ENCODE data around the gene ISOC2. TPM values are rescaled to one million over a fixed set of nuclear protein-coding genes. Genes with fewer than 3 reads are reported as not detected.
"Not testable (repeated sequence)": the region's sequence is repeated elsewhere in the genome, so short reads cannot be mapped to it uniquely, and the experiment has no call there.

Gene ISOC2
- total and polyA plus RNA-seq, 2 experiments from 2014 or later: 72.2 to 79.3 TPM

- TF ChIP-seq EZH2 (IDR thresholded peaks at IDR 0.05; ENCODE audit: borderline replicate concordance) (no peak), EZH2phosphoT487 (IDR thresholded peaks at IDR 0.05; ENCODE audit: low read depth, severe bottlenecking, unreplicated experiment) (no peak), CTCF (IDR thresholded peaks at IDR 0.05; ENCODE audit: poor library complexity) (no peak)
- 80% methylated on average over 2 of the region's 2 CpGs for WGBS (ENCODE audit: low lambda C conversion rate, missing lambda C conversion rate)
Measured at GRCh38 chr19:55426042-55426441, 35.4 kb downstream of the ISOC2 start.

GRCh38 chr19:55424518-55424917 is 36.9 kb downstream of the ISOC2 start:
- no peak overlapping the region for H3K4me3 ChIP-seq
- no peaks in the 10 kb centered on the region for H3K9me3 ChIP-seq (ENCODE audit: low read depth)
- H3K4me2 ChIP-seq: no peak overlapping the region
- H3K9me2 ChIP-seq (replicated peaks; ENCODE audit: insufficient read depth): no peaks in the 10 kb centered on the region
- H4K20me1 ChIP-seq (ENCODE audit: insufficient read depth, poor library complexity, severe bottlenecking): no peaks in the 10 kb centered on the region
- DNase-seq (ENCODE audit: low spot score): no peak
- no peak overlapping the region for H3K27ac ChIP-seq
- H2AFZ ChIP-seq: no peak overlapping the region
- TF ChIP-seq CTCF (IDR thresholded peaks at IDR 0.05; ENCODE audit: poor library complexity): no peak
- TF ChIP-seq EZH2 (IDR thresholded peaks at IDR 0.05; ENCODE audit: borderline replicate concordance): no peak
- TF ChIP-seq EZH2phosphoT487 (IDR thresholded peaks at IDR 0.05; ENCODE audit: low read depth, severe bottlenecking, unreplicated experiment): no peak
- H3K36me3 ChIP-seq (replicated peaks; ENCODE audit: insufficient read depth, low read depth): no peaks in the 10 kb centered on the region
- H3K79me2 ChIP-seq: no peaks in the 10 kb centered on the region
- H3K27me3 ChIP-seq: no peaks in the 10 kb centered on the region
- no peaks in the 10 kb centered on the region for H3K4me1 ChIP-seq (ENCODE audit: insufficient read depth)
- WGBS (ENCODE audit: low lambda C conversion rate, missing lambda C conversion rate): 91% methylated on average over 3 of the region's 3 CpGs

More at GRCh38 chr19:55426042-55426441, 35.4 kb downstream of the ISOC2 start:
- Histone ChIP-seq H4K20me1 (ENCODE audit: insufficient read depth, poor library complexity, severe bottlenecking) (no peaks in the 10 kb centered on the region), H3K9me2 (replicated peaks; ENCODE audit: insufficient read depth) (no peaks in the 10 kb centered on the region), H3K36me3 (replicated peaks; ENCODE audit: insufficient read depth, low read depth) (no peaks in the 10 kb centered on the region), H3K4me2 (no peak overlapping the region), H3K4me3 (no peak overlapping the region), H3K9me3 (ENCODE audit: low read depth) (no peaks in the 10 kb centered on the region), H3K4me1 (ENCODE audit: insufficient read depth) (no peaks in the 10 kb centered on the region), H2AFZ (no peak overlapping the region), H3K79me2 (no peaks in the 10 kb centered on the region), H3K27me3 (no peaks in the 10 kb centered on the region), H3K27ac (no peak overlapping the region)
- no peak for DNase-seq (ENCODE audit: low spot score)

GRCh38 chr19:55423225-55424005 is 38.0 kb downstream of the ISOC2 start:
- TF ChIP-seq CTCF (IDR thresholded peaks at IDR 0.05; ENCODE audit: poor library complexity) (no peak), EZH2phosphoT487 (IDR thresholded peaks at IDR 0.05; ENCODE audit: low read depth, severe bottlenecking, unreplicated experiment) (no peak), EZH2 (IDR thresholded peaks at IDR 0.05; ENCODE audit: borderline replicate concordance) (no peak)
- no peak overlapping the region for H3K4me3 ChIP-seq
- no peaks in the 10 kb centered on the region for H4K20me1 ChIP-seq (ENCODE audit: insufficient read depth, poor library complexity, severe bottlenecking)
- H3K27ac ChIP-seq: no peak overlapping the region
- 64% methylated on average over 13 of the region's 13 CpGs for WGBS (ENCODE audit: low lambda C conversion rate, missing lambda C conversion rate)
- H3K9me3 ChIP-seq (ENCODE audit: low read depth): no peaks in the 10 kb centered on the region
- H3K36me3 ChIP-seq (replicated peaks; ENCODE audit: insufficient read depth, low read depth): no peaks in the 10 kb centered on the region
- no peaks in the 10 kb centered on the region for H3K79me2 ChIP-seq
- H3K9me2 ChIP-seq (replicated peaks; ENCODE audit: insufficient read depth): no peaks in the 10 kb centered on the region
- H3K27me3 ChIP-seq: no peaks in the 10 kb centered on the region
- no peak overlapping the region for H2AFZ ChIP-seq
- H3K4me1 ChIP-seq (ENCODE audit: insufficient read depth): no peaks in the 10 kb centered on the region
- no peak for DNase-seq (ENCODE audit: low spot score)
- no peak overlapping the region for H3K4me2 ChIP-seq

GRCh38 chr19:55421281-55421680 is 40.2 kb downstream of the ISOC2 start:
- not testable (repeated sequence) for H3K27me3 ChIP-seq; H4K20me1 ChIP-seq (ENCODE audit: insufficient read depth, poor library complexity, severe bottlenecking); H3K27ac ChIP-seq; H3K79me2 ChIP-seq; H3K4me1 ChIP-seq (ENCODE audit: insufficient read depth); H3K9me2 ChIP-seq (replicated peaks; ENCODE audit: insufficient read depth); DNase-seq (ENCODE audit: low spot score); H3K4me3 ChIP-seq; H3K36me3 ChIP-seq (replicated peaks; ENCODE audit: insufficient read depth, low read depth); H3K9me3 ChIP-seq (ENCODE audit: low read depth); H3K4me2 ChIP-seq; H2AFZ ChIP-seq
- WGBS (ENCODE audit: low lambda C conversion rate, missing lambda C conversion rate): 73% methylated on average over 4 of the region's 4 CpGs

Measured in hepatocyte (in vitro differentiated cells).